HG03135 (cell line): ENCODE results near the gene ALG10B.
A peak's percentile ranks its signal among the peaks of the same experiment; 100 is the strongest.
"Not testable (repeated sequence)": the region's sequence is repeated elsewhere in the genome, so short reads cannot be mapped to it uniquely, and the experiment has no call there.

Experiments
- ATAC-seq: cut with Tn5 transposase; IDR thresholded peaks from one replicate; pipeline ENCODE4 v1.9.1; 2021; ENCODE audit warnings: mild to moderate bottlenecking, moderate library complexity; ENCODE audit not compliant: unreplicated experiment

ALG10B gene

GRCh38 chr12:38316391-38317129 is at the start of gene ALG10B:
Gene ALG10B (plus strand): TSS chr12:38316774. CDS start chr12:38316894, 120 bp downstream.
- peak; percentile 100 for ATAC-seq

GRCh38 chr12:38268612-38269011 is 48.0 kb upstream of the ALG10B start:
- no peak for ATAC-seq

DNA sequence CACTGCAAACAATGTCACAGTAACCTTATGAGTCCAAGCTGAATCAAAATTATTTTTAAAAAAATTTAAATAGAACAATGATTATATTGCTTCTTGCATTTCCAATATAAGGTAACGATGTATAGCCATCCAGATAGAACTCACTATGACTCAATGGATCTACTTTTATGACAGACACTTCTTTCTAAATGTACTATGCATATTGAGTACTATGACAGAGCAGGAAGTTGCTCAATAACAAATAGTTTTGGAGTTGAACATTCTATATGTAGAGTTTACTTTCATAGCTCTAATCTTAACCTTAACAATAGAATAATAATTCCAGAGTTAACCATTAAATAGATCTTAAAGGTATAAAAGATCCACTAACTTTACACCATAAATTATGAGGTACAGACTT is 46.7 kb upstream of the ALG10B start:
- no peak for ATAC-seq

GRCh38 chr12:38279756-38280155 is 36.8 kb upstream of the ALG10B start:
- ATAC-seq, result no peak

DNA sequence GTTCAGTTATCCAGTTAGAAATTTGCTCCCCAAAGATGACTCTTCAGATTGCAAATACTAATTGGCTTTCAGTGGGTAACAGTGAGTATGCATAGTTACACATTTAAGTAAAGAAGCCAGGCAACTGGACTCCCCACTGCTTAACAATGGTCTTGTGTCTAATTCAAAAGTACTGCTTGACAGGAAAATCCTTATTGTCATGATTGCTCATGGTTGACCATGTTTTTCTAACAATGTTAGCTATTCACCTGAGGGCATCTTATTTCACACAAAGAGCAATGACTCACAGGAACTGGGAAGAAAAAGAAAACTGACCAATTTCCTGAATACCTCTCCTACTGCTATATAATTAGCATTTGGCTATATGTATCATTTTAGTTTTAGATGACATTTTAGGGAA is 33.7 kb upstream of the ALG10B start:
- no peak for ATAC-seq

- no peak for ATAC-seq
Measured at GRCh38 chr12:38289396-38289795, 27.2 kb upstream of the ALG10B start.

GRCh38 chr12:38291160-38291559 is 25.4 kb upstream of the ALG10B start:
- ATAC-seq, result no peak

- not testable (repeated sequence) for ATAC-seq
Measured at GRCh38 chr12:38302972-38303371, 13.6 kb upstream of the ALG10B start.

DNA sequence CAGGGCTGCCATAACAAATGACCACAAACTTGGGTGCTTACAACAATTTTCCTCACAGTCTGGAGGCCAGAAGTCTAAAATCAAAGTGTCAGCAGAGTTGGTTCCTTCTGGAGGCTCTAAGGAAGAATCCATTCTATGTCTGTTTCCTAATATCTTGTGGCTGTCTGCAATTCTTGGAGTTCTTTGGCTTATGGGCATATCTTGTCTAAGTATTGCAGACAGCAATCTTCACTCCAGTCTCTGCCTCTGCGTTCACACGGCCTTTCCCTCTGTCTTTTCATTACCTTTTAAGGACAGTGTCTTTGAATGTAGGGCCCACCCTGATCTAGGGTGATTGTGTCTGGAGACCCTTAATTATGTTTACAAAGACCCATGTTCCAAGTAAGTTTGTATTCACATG is 5.4 kb downstream of the ALG10B start:
- ATAC-seq, result not testable (repeated sequence)

- no peak for ATAC-seq
Measured at GRCh38 chr12:38324912-38325311, 8.3 kb downstream of the ALG10B start.

GRCh38 chr12:38327356-38327755 is 10.8 kb downstream of the ALG10B start:
- no peak for ATAC-seq

DNA sequence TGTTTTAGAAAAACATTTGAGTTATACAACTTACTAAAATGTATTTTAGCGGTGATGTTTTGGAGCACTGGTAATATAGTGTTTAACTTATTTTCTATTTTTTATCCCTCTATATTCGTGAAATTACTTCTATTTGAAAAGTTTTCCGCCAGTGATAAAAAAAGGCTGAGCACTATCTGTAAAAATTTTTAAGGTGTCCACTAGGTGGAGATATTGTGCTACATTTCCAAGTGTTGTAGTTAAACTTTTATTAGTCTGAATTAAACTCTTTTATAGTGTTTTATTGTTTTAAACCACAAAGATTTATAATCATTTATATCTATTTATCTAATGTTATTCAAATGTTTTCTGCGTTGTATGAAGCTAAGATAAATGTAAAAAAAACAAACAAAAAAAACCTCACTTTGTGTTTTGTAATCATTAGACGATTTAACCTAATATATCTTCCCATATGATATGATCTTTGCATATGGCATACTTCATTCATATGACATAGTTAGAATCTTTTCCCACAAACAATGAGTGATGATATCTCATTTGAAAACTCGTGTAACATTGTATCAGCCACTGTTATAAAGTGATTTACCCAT is 11.8 kb downstream of the ALG10B start:
- peak; percentile 62 for ATAC-seq

- not testable (repeated sequence) for ATAC-seq
Measured at GRCh38 chr12:38330414-38330813, 13.8 kb downstream of the ALG10B start.

DNA sequence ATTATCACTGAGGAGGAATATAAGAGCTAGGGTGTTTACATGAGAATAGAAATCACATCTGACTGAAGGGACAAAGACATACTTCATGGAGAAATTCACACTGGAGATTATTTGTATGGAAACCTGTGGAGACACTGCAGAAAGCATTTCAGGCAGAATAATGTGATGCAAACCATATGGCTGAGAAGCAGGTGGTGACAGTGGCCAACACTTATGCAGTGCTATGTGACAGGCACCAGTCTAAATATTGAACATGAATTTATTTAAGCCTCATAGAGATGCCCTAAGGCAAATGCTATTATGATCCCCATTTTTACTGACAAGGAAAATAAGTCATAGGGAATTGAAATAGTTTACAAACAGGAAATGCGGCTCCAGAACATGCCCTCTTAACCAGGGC is 16.2 kb downstream of the ALG10B start:
- no peak for ATAC-seq

- no peak for ATAC-seq
Measured at GRCh38 chr12:38342444-38342843, 25.9 kb downstream of the ALG10B start.

- ATAC-seq, result not testable (repeated sequence)
Measured at GRCh38 chr12:38343256-38343655, 26.7 kb downstream of the ALG10B start.

- ATAC-seq, result not testable (repeated sequence)
Measured at GRCh38 chr12:38343916-38344315, 27.3 kb downstream of the ALG10B start.

- ATAC-seq, result peak; percentile 99
Measured at GRCh38 chr12:38350342-38351174, 34.0 kb downstream of the ALG10B start.

- peak; percentile 5 for ATAC-seq
Measured at GRCh38 chr12:38351175-38351508, 34.6 kb downstream of the ALG10B start.

DNA sequence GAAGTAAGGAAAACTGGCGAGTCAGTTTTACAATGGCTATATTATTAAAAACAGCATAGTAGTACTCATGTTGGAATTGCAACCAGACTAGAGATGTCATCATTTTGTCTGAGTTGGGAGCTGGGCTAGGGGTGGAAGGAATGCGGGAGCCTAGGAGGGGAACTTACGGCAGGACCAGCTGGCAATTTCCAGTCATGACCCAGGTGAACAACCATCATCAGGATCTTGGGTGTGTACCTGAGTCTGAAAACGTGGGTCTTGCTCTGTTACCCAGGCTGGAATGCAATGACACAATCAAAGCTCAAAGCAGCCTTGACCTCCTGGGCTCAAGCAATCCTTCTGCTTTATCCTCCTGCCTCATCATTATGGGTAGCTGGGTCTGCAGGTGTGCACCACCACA is 50.9 kb downstream of the ALG10B start:
- no peak for ATAC-seq

DNA sequence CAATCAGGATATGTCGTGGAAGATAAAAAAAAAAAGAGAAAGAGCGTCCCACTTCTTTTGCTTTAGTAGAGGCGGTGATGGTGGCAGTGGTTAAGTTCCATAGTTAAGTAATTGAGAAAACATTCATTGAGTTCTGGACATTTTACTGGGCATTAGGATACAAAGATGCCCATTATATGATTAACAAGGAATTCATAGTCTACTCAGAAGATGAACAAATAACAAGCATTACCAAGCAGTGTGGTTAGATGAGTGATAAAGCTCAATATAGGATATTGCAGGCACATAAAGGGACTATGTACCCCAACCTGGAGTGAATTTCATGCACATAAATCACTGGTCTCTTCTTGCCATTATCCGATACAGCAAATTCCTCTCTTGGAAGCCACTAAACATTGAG is 53.7 kb downstream of the ALG10B start:
- no peak for ATAC-seq

- no peak for ATAC-seq
Measured at GRCh38 chr12:38373784-38374183, 57.2 kb downstream of the ALG10B start.
